Amygdala (tissue), 56 donors: ENCODE measurements around the gene CARD19.

Source experiments
- DNase-seq, 56 donors: peaks; one replicate each; lab custom pipeline; 2025; lab: John Stamatoyannopoulos, UW

Gene CARD19

GRCh38 chr9:93086447-93087224 is 9.4 kb upstream of the CARD19 start:
- no peak for DNase-seq

- DNase-seq: no peak
Measured at GRCh38 chr9:93087971-93088655, 7.9 kb upstream of the CARD19 start.

GRCh38 chr9:93088656-93089015 is 7.4 kb upstream of the CARD19 start:
- DNase-seq: no peak

- DNase-seq: no peak
Measured at GRCh38 chr9:93089024-93089423, 7.0 kb upstream of the CARD19 start.

GRCh38 chr9:93089481-93089991 is 6.5 kb upstream of the CARD19 start:
- no peak for DNase-seq

- no peak for DNase-seq
Measured at GRCh38 chr9:93090091-93090655, 5.8 kb upstream of the CARD19 start.

- DNase-seq: no peak
Measured at GRCh38 chr9:93091056-93091452, 5.0 kb upstream of the CARD19 start.

GRCh38 chr9:93091453-93092081 is 4.5 kb upstream of the CARD19 start:
- DNase-seq: peak in 3 of 56 donors; percentile 24 to 42 (median 28)

- DNase-seq: no peak
Measured at GRCh38 chr9:93092251-93092991, 3.6 kb upstream of the CARD19 start.

- DNase-seq: no peak
Measured at GRCh38 chr9:93093127-93093876, 2.7 kb upstream of the CARD19 start.

- DNase-seq: no peak
Measured at GRCh38 chr9:93093877-93094657, 1.9 kb upstream of the CARD19 start.

GRCh38 chr9:93094658-93095204 is 1.3 kb upstream of the CARD19 start:
- DNase-seq: peak in 30 of 56 donors; percentile 16 to 70 (median 38)

GRCh38 chr9:93095205-93096130 is 549 bp upstream of the CARD19 start:
- DNase-seq: peak; percentile 40 to 100 (median 99)

GRCh38 chr9:93096811-93097382 is 880 bp downstream of the CARD19 start:
- DNase-seq: peak in 2 of 56 donors; percentile 48 to 62

GRCh38 chr9:93097511-93098201 is 1.6 kb downstream of the CARD19 start:
- DNase-seq: peak in 35 of 56 donors; percentile 11 to 81 (median 44)

- DNase-seq: peak in 50 of 56 donors; percentile 21 to 90 (median 70)
Measured at GRCh38 chr9:93098236-93098946, 2.4 kb downstream of the CARD19 start.
